PC-9 (cell line): Measurements from ENCODE around the gene GPR176. TPM values are rescaled to one million over a fixed set of nuclear protein-coding genes. Genes with fewer than 3 reads are reported as not detected.

Experiments used
- BruUV-seq: library from RNA; stranded (reverse); fragments of 400-500 nt; replicated peaks from 2 replicates; lab custom pipeline; 2021; lab: Mats Ljungman, UMichigan
- CTCF ChIA-PET: fragments of 300-600 bp; sonication (Branson Sonifier 250); formaldehyde crosslinking; loops from one replicate; lab custom pipeline; 2022; ENCODE audit warnings: antibody characterized with exemption; lab: Charles Lee
- POLR2A ChIA-PET: fragments of 300-600 bp; sonication (Branson Sonifier 250); formaldehyde crosslinking; loops from one replicate; lab custom pipeline; 2022; ENCODE audit warnings: antibody characterized with exemption; ENCODE audit not compliant: unreplicated experiment; lab: Charles Lee
- DNase-seq, 2 experiments: peaks; one replicate each; pipeline versions ENCODE4 v3.0.0 to v3.0.0-alpha.2; 2015 to 2022; ENCODE audit warnings: mixed read lengths in 1 of 2
- H2AFZ ChIP-seq: fragments of 200-600 bp; sonication (generic); 2 replicates; pipeline ENCODE4 v1.8.1; 2017; ENCODE audit warnings: antibody characterized with exemption
- H3F3A ChIP-seq: fragments of 200-600 bp; sonication (generic); 2 replicates; pipeline ENCODE4 v1.8.1; 2017; ENCODE audit warnings: antibody characterized with exemption, mild to moderate bottlenecking, low read depth; ENCODE audit not compliant: insufficient read depth
- H3K27ac ChIP-seq: fragments of 200-600 bp; sonication (generic); 2 replicates; pipeline ENCODE4 v1.6.1; 2016; ENCODE audit warnings: mixed run types
- H3K27me3 ChIP-seq: fragments of 200-600 bp; sonication (generic); 2 replicates; pipeline ENCODE4 v1.6.1; 2016; ENCODE audit warnings: low read depth, mixed run types; ENCODE audit not compliant: insufficient read depth
- H3K36me3 ChIP-seq: fragments of 200-600 bp; sonication (generic); 2 replicates; pipeline ENCODE4 v1.6.1; 2016; ENCODE audit warnings: low read depth, mixed run types
- H3K4me1 ChIP-seq: fragments of 200-600 bp; sonication (generic); replicated peaks from 2 replicates; pipeline ENCODE4 v1.6.1; 2016; ENCODE audit warnings: mixed run types; ENCODE audit not compliant: insufficient read depth
- H3K4me2 ChIP-seq: fragments of 200-600 bp; sonication (generic); 2 replicates; pipeline ENCODE4 v1.6.1; 2017; ENCODE audit warnings: mixed run types
- H3K4me3 ChIP-seq: fragments of 200-600 bp; sonication (generic); 2 replicates; pipeline ENCODE4 v1.6.1; 2016; ENCODE audit warnings: mixed run types
- H3K79me2 ChIP-seq: fragments of 200-600 bp; sonication (generic); 2 replicates; pipeline ENCODE4 v1.6.1; 2017; ENCODE audit warnings: low read depth, mixed run types
- H3K9me2 ChIP-seq: fragments of 200-600 bp; sonication (generic); 2 replicates; pipeline ENCODE4 v1.8.1; 2017; ENCODE audit warnings: mild to moderate bottlenecking; ENCODE audit not compliant: insufficient read depth
- H3K9me3 ChIP-seq: fragments of 200-600 bp; sonication (generic); 2 replicates; pipeline ENCODE4 v1.8.1; 2016; ENCODE audit warnings: low read depth; ENCODE audit not compliant: insufficient read depth
- H4K20me1 ChIP-seq: fragments of 200-600 bp; sonication (generic); 2 replicates; pipeline ENCODE4 v1.8.1; 2017; ENCODE audit not compliant: insufficient read depth
- EZH2 ChIP-seq: fragments of 200-600 bp; sonication (generic); IDR thresholded peaks from 2 replicates; pipeline ENCODE4 v1.8.0; 2017; ENCODE audit warnings: antibody characterized with exemption, low read depth
- intact Hi-C: fragments of 100-400 bp; cut with micrococcal nuclease; formaldehyde crosslinking; loops from one replicate; pipeline ENCODE4 v1.10.0; 2022; ENCODE audit not compliant: unreplicated experiment
- total RNA-seq: library from RNA; stranded (reverse); gene quantifications from 2 replicates; pipeline ENCODE4 v1.2.3, GENCODE V29; 2021
- TF ChIP-seq, protein P1 (sequence below): fragments of 200-600 bp; sonication (generic); conservative IDR thresholded peaks from 2 replicates; pipeline ENCODE4 v1.6.1; 2017; ENCODE audit warnings: mixed run types, antibody characterized with exemption, mild to moderate bottlenecking, moderate library complexity

Gene GPR176
- total RNA-seq, 1 experiment from 2014 or later: 4.7 TPM

DNA sequence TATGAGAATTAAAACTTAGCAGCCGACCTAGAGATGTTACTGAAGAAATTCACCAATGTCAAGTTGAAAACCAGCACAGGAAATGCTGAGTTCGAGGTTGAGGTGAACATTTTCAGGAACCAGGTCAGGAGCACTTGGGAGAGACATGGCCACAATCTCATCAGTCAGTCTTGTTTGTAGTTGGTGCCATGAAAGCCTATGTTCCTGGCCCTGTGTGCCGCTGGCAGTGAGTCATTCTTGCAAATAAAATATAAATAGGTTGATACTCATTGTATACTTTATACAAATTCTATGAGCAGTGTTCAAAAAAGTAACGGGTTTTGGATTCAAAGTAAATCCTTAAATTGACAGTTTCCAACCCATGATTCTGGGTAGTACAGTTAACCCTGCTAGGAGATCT lies 135.9 kb downstream of the GPR176 start:
- Histone ChIP-seq H3K27me3 (no peaks in the 10 kb centered on the region), H2AFZ (no peak overlapping the region), H4K20me1 (no peaks in the 10 kb centered on the region), H3K4me3 (no peak overlapping the region; the same call in 1 of the 2 replicates), H3K79me2 (peaks cover 13% of the 10 kb centered on the region; the same call in 1 of the 2 replicates), H3K9me2 (no peaks in the 10 kb centered on the region), H3K4me1 (peaks cover 13% of the 10 kb centered on the region), H3F3A (peaks cover 4% of the 10 kb centered on the region; the same call in 1 of the 2 replicates), H3K27ac (no peak overlapping the region), H3K4me2 (peak overlapping the region; percentile 84), H3K36me3 (no peaks in the 10 kb centered on the region), H3K9me3 (no peaks in the 10 kb centered on the region)
- CTCF ChIA-PET: no interaction called here
- BruUV-seq: no TSS peak
- intact Hi-C loops: loop anchor here (5.0 to 10.0 kb wide), 6 partner anchors 91 to 1079 kb away; partner anchors contain the start of genes BMF, BUB1B, EIF2AK4 and SRP14
- POLR2A ChIA-PET: no interaction called here
- no peak for DNase-seq
- TF ChIP-seq, protein P1, sequence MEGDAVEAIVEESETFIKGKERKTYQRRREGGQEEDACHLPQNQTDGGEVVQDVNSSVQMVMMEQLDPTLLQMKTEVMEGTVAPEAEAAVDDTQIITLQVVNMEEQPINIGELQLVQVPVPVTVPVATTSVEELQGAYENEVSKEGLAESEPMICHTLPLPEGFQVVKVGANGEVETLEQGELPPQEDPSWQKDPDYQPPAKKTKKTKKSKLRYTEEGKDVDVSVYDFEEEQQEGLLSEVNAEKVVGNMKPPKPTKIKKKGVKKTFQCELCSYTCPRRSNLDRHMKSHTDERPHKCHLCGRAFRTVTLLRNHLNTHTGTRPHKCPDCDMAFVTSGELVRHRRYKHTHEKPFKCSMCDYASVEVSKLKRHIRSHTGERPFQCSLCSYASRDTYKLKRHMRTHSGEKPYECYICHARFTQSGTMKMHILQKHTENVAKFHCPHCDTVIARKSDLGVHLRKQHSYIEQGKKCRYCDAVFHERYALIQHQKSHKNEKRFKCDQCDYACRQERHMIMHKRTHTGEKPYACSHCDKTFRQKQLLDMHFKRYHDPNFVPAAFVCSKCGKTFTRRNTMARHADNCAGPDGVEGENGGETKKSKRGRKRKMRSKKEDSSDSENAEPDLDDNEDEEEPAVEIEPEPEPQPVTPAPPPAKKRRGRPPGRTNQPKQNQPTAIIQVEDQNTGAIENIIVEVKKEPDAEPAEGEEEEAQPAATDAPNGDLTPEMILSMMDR: no peak
- no peak for TF ChIP-seq EZH2

DNA sequence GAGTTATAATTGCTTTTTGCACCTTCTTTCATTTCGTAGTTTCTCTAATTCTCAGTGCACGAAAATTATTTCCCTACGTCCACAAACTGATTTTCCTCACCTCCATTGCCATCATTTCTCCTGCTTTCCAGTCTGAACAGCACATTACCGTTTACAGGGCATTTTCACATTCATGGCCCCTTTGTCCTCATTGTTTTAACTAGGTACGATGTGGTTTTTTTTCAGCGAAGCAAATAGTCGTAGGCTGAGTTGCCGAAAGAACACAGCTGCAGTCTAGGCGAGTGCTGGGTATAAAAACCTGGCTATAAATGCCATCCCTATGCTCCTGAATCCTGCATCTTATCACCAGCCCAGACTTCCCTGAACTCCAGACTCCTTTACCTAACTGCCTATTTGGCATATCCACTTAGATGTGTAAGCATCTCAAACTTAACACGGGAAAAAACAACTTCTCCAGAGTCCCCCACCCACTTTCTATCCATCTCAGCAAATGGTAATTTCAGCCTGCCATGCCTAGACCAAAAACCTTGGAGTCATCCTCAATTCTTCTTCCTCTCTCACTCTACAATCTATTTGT lies 136.7 kb downstream of the GPR176 start:
- ChIA-PET POLR2A (interaction anchor here (0.6 kb wide), 1 partner anchor 217 kb away, joined by 7 read pairs; no protein-coding TSS in a partner anchor), CTCF (no interaction called here)
- Histone ChIP-seq H3K79me2 (peaks cover 13% of the 10 kb centered on the region; the same call in 1 of the 2 replicates), H3K9me2 (no peaks in the 10 kb centered on the region), H3K27me3 (no peaks in the 10 kb centered on the region), H3K4me1 (peaks cover 9% of the 10 kb centered on the region), H3K4me3 (peak overlapping the region; percentile 98), H3K4me2 (peak overlapping the region; percentile 84), H3K9me3 (no peaks in the 10 kb centered on the region), H3F3A (peaks cover 4% of the 10 kb centered on the region; the same call in 1 of the 2 replicates), H3K27ac (peak overlapping the region; percentile 31; the same call in 1 of the 2 replicates), H2AFZ (peak overlapping the region; percentile 98), H4K20me1 (no peaks in the 10 kb centered on the region), H3K36me3 (no peaks in the 10 kb centered on the region)
- no peak for DNase-seq
- intact Hi-C loops: loop anchor here (5.0 to 10.0 kb wide), 6 partner anchors 91 to 1079 kb away; partner anchors contain the start of genes BMF, BUB1B, EIF2AK4 and SRP14
- TF ChIP-seq, protein P1: no peak
- TF ChIP-seq EZH2: no peak
- BruUV-seq: TSS peak; percentile 42

DNA sequence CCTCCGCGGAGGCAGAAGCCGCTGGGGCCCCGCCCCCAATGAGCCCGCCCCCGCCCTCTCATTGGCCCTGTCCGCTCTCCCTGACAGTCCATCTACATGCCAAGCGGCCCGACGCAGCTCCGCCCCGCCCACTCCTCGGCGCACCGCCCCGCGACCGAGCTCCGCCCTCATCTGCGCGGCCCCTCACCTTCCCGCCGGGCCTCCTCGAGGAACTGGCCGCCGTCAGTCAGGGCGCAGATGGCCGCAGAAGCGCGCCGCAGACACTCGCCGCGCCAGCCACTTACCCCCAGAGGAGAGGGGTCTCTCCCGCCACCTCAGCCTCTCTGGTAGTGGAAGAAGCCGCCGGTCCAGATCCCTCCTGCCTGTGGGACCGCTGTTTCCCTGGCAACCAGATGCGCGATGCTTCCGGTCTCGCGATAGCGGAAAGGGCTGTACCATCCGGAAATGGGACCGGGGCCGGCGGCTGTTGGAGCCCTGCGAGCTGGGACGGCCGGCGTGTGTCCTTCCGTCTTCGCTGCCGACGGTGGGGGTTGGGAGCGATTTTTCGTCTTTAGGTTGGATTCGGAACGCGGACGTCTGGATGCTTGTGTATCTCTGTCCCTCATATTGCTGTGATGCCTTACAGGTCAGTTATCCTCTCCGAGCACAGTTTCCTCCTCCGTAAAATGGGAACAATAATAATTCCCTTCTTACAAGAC lies 137.5 kb downstream of the GPR176 start, which contains the start of gene FSIP1:
TSS of gene FSIP1 (minus strand) at position 401 of the 698 bp plus-strand sequence. CDS start 6,317 bp downstream, outside the sequence.
- CTCF ChIA-PET: interaction anchor here (0.6 kb wide), 1 partner anchor 61 kb away, joined by 3 read pairs; no protein-coding TSS in a partner anchor
- TF ChIP-seq, protein P1: no peak
- no peak for TF ChIP-seq EZH2
- Histone ChIP-seq H3K4me2 (peak within 1 kb of the TSS; percentile 84), H2AFZ (peak within 1 kb of the TSS; percentile 98), H3K4me1 (peaks cover 9% of the 10 kb centered on the region), H3K27ac (peak within 1 kb of the TSS; percentile 31; the same call in 1 of the 2 replicates), H3K4me3 (peak within 1 kb of the TSS; percentile 98), H3K27me3 (no peaks in the 10 kb centered on the region), H3K9me3 (no peaks in the 10 kb centered on the region), H3K79me2 (peaks cover 13% of the 10 kb centered on the region; the same call in 1 of the 2 replicates), H3K9me2 (no peaks in the 10 kb centered on the region), H3F3A (peaks cover 4% of the 10 kb centered on the region; the same call in 1 of the 2 replicates), H4K20me1 (no peaks in the 10 kb centered on the region), H3K36me3 (no peaks in the 10 kb centered on the region)
- POLR2A ChIA-PET: interaction anchor here (0.6 to 0.7 kb wide), 2 partner anchors 462 to 556 kb away, joined by 3 to 4 read pairs; no protein-coding TSS in a partner anchor
- DNase-seq: peak; percentile 84 to 97
- intact Hi-C loops: loop anchor here (5.0 to 10.0 kb wide), 6 partner anchors 92 to 1078 kb away; partner anchors contain the start of genes BMF, BUB1B, EIF2AK4 and SRP14
- BruUV-seq: no TSS peak
